HepG2 (cell line): ENCODE data around the gene ABCD4. TPM values are rescaled to one million over a fixed set of nuclear protein-coding genes. Genes with fewer than 3 reads are reported as not detected.

Source experiments
- ARHGAP35 ChIP-seq: sonication (generic); formaldehyde crosslinking; IDR thresholded peaks from 2 replicates; pipeline ENCODE4 v1.9.0; 2022; ENCODE audit warnings: mild to moderate bottlenecking, inconsistent platforms, moderate library complexity, missing genetic modification reagents, borderline replicate concordance
- FOSL2 ChIP-seq: sonication (generic); formaldehyde crosslinking; IDR thresholded peaks from 2 replicates; pipeline ENCODE4 v1.4.0; 2020; ENCODE audit warnings: missing genetic modification reagents
- FOXP1 ChIP-seq, 2 experiments: fragments of 450-650 bp in 1 of 2; IDR thresholded peaks; 2 replicates each; pipeline ENCODE4 v1.6.1; 2017 to 2018; ENCODE audit warnings: antibody characterized with exemption in 1 of 2
- GATAD2A ChIP-seq: IDR thresholded peaks from 2 replicates; pipeline ENCODE4 v1.6.1; 2016
- HNRNPLL ChIP-seq: fragments of 200-400 bp; formaldehyde crosslinking; IDR thresholded peaks from 2 replicates; pipeline ENCODE4 v1.6.1; 2017; ENCODE audit warnings: mild to moderate bottlenecking, low read depth, low read length; ENCODE audit not compliant: poor library complexity, severe bottlenecking
- JUNB ChIP-seq: sonication (generic); formaldehyde crosslinking; IDR thresholded peaks from 2 replicates; pipeline ENCODE4 v1.8.0; 2022; ENCODE audit warnings: missing genetic modification reagents, mild to moderate bottlenecking, borderline replicate concordance
- MED13 ChIP-seq: sonication (generic); formaldehyde crosslinking; IDR thresholded peaks from 2 replicates; pipeline ENCODE4 v1.5.0; 2020; ENCODE audit warnings: missing genetic modification reagents
- MEIS2 ChIP-seq: sonication (generic); formaldehyde crosslinking; IDR thresholded peaks from 2 replicates; pipeline ENCODE4 v1.9.0; 2021; ENCODE audit warnings: mild to moderate bottlenecking, missing genetic modification reagents
- MTERF4 ChIP-seq: sonication (generic); formaldehyde crosslinking; IDR thresholded peaks from 2 replicates; pipeline ENCODE4 v1.8.0; 2023; ENCODE audit warnings: mild to moderate bottlenecking, missing genetic modification reagents
- NCOA2 ChIP-seq: sonication (generic); formaldehyde crosslinking; IDR thresholded peaks from 2 replicates; pipeline ENCODE4 v1.8.0; 2022; ENCODE audit warnings: inconsistent platforms
- RAD51 ChIP-seq: fragments of 450-650 bp; IDR thresholded peaks from 2 replicates; pipeline ENCODE4 v1.6.1; 2016; ENCODE audit warnings: borderline replicate concordance
- UBTF ChIP-seq: sonication (generic); formaldehyde crosslinking; IDR thresholded peaks from 2 replicates; pipeline ENCODE4 v1.4.0; 2020; ENCODE audit warnings: mild to moderate bottlenecking, missing genetic modification reagents
- ZFP91 ChIP-seq: sonication (generic); formaldehyde crosslinking; IDR thresholded peaks from 2 replicates; pipeline ENCODE4 v1.9.0; 2022; ENCODE audit warnings: missing genetic modification reagents, mild to moderate bottlenecking, borderline replicate concordance
- ZMYM4 ChIP-seq: sonication (generic); formaldehyde crosslinking; IDR thresholded peaks from 2 replicates; pipeline ENCODE4 v1.8.1; 2023; ENCODE audit warnings: mild to moderate bottlenecking, missing genetic modification reagents
- ZNF205 ChIP-seq: IDR thresholded peaks from 2 replicates; pipeline ENCODE4 v1.6.1; 2018; ENCODE audit warnings: missing biosample characterization, missing genetic modification reagents
- ZNF362 ChIP-seq: sonication (generic); formaldehyde crosslinking; IDR thresholded peaks from 2 replicates; pipeline ENCODE4 v1.4.0; 2020; ENCODE audit warnings: missing genetic modification reagents, mild to moderate bottlenecking, borderline replicate concordance
- ZNF773 ChIP-seq: sonication (generic); formaldehyde crosslinking; IDR thresholded peaks from 2 replicates; pipeline ENCODE4 v1.4.0; 2020; ENCODE audit warnings: missing genetic modification reagents, borderline replicate concordance
- polyA plus RNA-seq, 8 experiments: library from polyadenylated mRNA; depleted of rRNA in 3 of 8; stranded (reverse) in 7 of 8; unstranded in 1 of 8; fragments of >200 nt; fragmentation: Illumina TruSeq in 4 of 8; extraction: Trizol in 4 of 8; gene quantifications; 2 replicates each; pipeline versions ENCODE4 v1.2.1 to v1.2.3, GENCODE V29; 2011 to 2016; ENCODE audit warnings: low read depth in 4 of 8, missing spikeins in 1 of 8, mixed read lengths in 1 of 8; ENCODE audit not compliant: insufficient read depth in 1 of 8
- total RNA-seq, 5 experiments: library from RNA; depleted of rRNA; stranded (reverse); fragments of >200 nt; fragmentation: Illumina TruSeq; extraction: Trizol; gene quantifications; 2 replicates each; pipeline ENCODE4 v1.2.3, GENCODE V29; 2016; ENCODE audit warnings: low read depth in 1 of 5
- TF ChIP-seq, protein P1 (sequence below): sonication (generic); formaldehyde crosslinking; IDR thresholded peaks from 2 replicates; pipeline ENCODE4 v1.5.0; 2020; ENCODE audit warnings: mild to moderate bottlenecking, low read depth, missing genetic modification reagents, borderline replicate concordance
- TF ChIP-seq, protein P2 (sequence below): sonication (generic); IDR thresholded peaks from 2 replicates; pipeline ENCODE4 v1.6.1; 2016; ENCODE audit warnings: low read depth, borderline replicate concordance
- TF ChIP-seq, protein P3 (sequence below): sonication (generic); formaldehyde crosslinking; IDR thresholded peaks from 2 replicates; pipeline ENCODE4 v1.4.0; 2020; ENCODE audit warnings: missing genetic modification reagents

The ABCD4 gene
- total and polyA plus RNA-seq, 2 of the 13 experiments (the other 11 are each of a cell fraction or from before 2014, with no cell fraction given): 47.5 to 50.5 TPM

DNA sequence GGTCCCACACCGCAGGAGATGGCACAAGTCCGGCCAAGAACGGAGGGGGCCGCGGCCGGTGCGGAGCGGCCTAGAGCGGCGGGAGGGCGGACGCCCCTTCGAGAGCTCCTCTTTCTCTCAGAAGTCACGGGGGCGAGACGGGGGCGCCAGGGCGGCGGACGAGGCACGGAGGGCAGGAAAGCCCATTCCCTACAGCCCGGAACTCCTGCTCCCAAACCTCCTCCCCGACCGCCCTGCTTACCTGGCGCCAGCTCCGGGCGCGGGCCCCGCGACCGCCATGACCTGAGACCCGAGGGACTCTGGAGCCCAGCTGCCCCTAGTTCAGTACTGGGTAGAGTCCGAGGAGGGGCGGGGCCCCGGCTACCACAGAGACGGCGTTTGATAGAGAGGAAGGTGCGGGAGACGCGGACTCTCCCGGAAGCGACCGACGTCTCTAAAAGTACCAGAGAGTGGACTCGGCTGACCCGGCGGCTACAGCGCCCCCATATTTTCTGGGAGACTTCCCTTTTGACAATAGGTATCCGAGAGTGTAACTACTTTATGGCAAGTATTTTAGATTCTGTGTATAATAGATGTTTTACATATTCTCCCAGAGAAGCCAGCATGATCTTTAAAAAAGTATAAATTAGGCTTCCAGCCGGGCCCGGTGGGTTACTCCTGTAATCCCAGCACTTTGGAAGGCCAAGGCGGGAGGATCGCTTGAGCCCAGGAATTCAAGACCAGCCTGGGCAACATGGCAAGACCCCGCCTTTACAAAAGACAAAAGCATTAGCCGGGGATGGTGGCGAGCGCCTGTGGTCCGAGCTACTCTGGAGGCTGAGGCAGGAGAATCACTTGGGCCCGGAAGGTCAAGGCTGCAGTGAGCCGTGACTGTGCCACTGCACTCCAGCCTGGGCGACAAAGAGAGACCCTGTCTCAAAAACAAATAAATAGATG lies at the start of gene ABCD4 (continued):
- TF ChIP-seq HNRNPLL: peak; percentile 55
- TF ChIP-seq GATAD2A (CRISPR knock-in tag): peak; percentile 39; the same call in 1 of the 2 replicates
- TF ChIP-seq ZNF773 (CRISPR knock-in tag): 0 out of 2 replicates have a peak, but pooled peaks have one; percentile 60
- TF ChIP-seq FOSL2 (CRISPR knock-in tag): no peak; the same call in 1 of the 2 replicates
- no peak for TF ChIP-seq JUNB (CRISPR knock-in tag)
- peak; percentile 53; the same call in 1 of the 2 replicates for TF ChIP-seq ZNF205
- TF ChIP-seq, protein P1, sequence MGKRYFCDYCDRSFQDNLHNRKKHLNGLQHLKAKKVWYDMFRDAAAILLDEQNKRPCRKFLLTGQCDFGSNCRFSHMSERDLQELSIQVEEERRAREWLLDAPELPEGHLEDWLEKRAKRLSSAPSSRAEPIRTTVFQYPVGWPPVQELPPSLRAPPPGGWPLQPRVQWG: no peak
- peak; percentile 24; the same call in 1 of the 2 replicates for TF ChIP-seq MEIS2 (CRISPR knock-in tag)
- peak; percentile 77; the same call in 1 of the 2 replicates for TF ChIP-seq ZFP91 (CRISPR knock-in tag)
- peak; percentile 22; the same call in 1 of the 2 replicates for TF ChIP-seq NCOA2
- peak; percentile 94 for TF ChIP-seq UBTF
- no peak for TF ChIP-seq ZNF362 (CRISPR knock-in tag)
- TF ChIP-seq FOXP1 (IDR thresholded peaks at IDR 0.05): no peak
- TF ChIP-seq FOXP1 (CRISPR knock-in tag; IDR thresholded peaks at IDR 0.05): peak; percentile 7; the same call in 1 of the 2 replicates
- TF ChIP-seq RAD51: no peak
- no peak for TF ChIP-seq MED13 (CRISPR knock-in tag)
- TF ChIP-seq, protein P2, sequence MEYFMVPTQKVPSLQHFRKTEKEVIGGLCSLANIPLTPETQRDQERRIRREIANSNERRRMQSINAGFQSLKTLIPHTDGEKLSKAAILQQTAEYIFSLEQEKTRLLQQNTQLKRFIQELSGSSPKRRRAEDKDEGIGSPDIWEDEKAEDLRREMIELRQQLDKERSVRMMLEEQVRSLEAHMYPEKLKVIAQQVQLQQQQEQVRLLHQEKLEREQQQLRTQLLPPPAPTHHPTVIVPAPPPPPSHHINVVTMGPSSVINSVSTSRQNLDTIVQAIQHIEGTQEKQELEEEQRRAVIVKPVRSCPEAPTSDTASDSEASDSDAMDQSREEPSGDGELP: peak; percentile 58; the same call in 1 of the 2 replicates
- peak; percentile 91; the same call in 1 of the 2 replicates for TF ChIP-seq ARHGAP35 (CRISPR knock-in tag)
- TF ChIP-seq MTERF4 (CRISPR knock-in tag): peak; percentile 68; the same call in 1 of the 2 replicates
- TF ChIP-seq, protein P3, sequence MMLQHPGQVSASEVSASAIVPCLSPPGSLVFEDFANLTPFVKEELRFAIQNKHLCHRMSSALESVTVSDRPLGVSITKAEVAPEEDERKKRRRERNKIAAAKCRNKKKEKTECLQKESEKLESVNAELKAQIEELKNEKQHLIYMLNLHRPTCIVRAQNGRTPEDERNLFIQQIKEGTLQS (CRISPR knock-in tag): 0 out of 2 replicates have a peak, but pooled peaks have one; percentile 24
- peak; percentile 89 for TF ChIP-seq ZMYM4 (CRISPR knock-in tag)
